NT2/D1 (cell line): ENCODE data around the gene SPOCK1.

ENCODE experiments used
- DNase-seq: peaks from one replicate; pipeline ENCODE4 v3.0.0-alpha.2; 2011; ENCODE audit warnings: low read depth, low spot score
- H3K27me3 ChIP-seq: 2 replicates; pipeline ENCODE4 v1.6.0; 2011; ENCODE audit warnings: mild to moderate bottlenecking; ENCODE audit not compliant: insufficient read length, insufficient read depth
- H3K36me3 ChIP-seq: 2 replicates; pipeline ENCODE4 v1.6.1; 2011; ENCODE audit warnings: mild to moderate bottlenecking, low read length, mixed read lengths; ENCODE audit not compliant: insufficient read depth, insufficient read length
- H3K4me1 ChIP-seq: 2 replicates; pipeline ENCODE4 v1.5.1; 2011; ENCODE audit not compliant: insufficient read depth, insufficient read length
- H3K4me3 ChIP-seq: 2 replicates; pipeline ENCODE4 v1.5.1; 2011; ENCODE audit warnings: low read depth; ENCODE audit not compliant: insufficient read length
- H3K9ac ChIP-seq: 2 replicates; pipeline ENCODE4 v1.6.0; 2011; ENCODE audit warnings: low read depth; ENCODE audit not compliant: insufficient read length
- H3K9me3 ChIP-seq: 2 replicates; pipeline ENCODE4 v1.5.1; 2011; ENCODE audit warnings: mild to moderate bottlenecking, low read length; ENCODE audit not compliant: insufficient read depth
- SUZ12 ChIP-seq: IDR thresholded peaks from 2 replicates; pipeline ENCODE4 v1.6.1; 2011; ENCODE audit not compliant: insufficient read length, insufficient read depth; ENCODE audit errors: extremely low read depth
- YY1 ChIP-seq: IDR thresholded peaks from 2 replicates; pipeline ENCODE4 v1.6.1; 2011; ENCODE audit not compliant: insufficient read length, insufficient read depth
- ZNF274 ChIP-seq: IDR thresholded peaks from 2 replicates; pipeline ENCODE4 v1.6.1; 2011; ENCODE audit warnings: mild to moderate bottlenecking, low read depth, low read length

The SPOCK1 gene

DNA sequence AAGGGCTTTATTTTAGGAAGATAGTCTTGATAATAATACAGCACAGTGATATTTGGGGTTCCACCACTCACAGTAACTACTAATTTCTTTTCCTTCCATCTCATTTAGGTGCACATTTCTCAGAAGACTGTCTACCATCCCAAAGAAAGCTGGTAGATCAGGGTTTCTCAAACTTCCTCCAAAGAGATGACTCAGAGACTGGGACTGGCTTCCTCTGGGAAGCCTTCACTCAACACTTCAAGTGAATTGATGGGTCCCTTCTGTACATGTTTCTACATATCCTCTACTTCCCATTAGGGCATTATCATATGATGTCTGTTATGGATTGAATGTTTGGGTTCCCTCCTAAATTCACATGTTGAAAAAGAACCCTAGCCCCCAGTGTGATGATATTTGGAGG is 138.5 kb downstream of the SPOCK1 start:
- no peak for DNase-seq
- Histone ChIP-seq H3K4me1 (no peaks in the 10 kb centered on the region), H3K9me3 (no peaks in the 10 kb centered on the region), H3K27me3 (no peaks in the 10 kb centered on the region), H3K9ac (no peak overlapping the region), H3K36me3 (no peaks in the 10 kb centered on the region), H3K4me3 (no peak overlapping the region)
- no peak for TF ChIP-seq YY1
- TF ChIP-seq ZNF274 = no peak
- no peak for TF ChIP-seq SUZ12

DNA sequence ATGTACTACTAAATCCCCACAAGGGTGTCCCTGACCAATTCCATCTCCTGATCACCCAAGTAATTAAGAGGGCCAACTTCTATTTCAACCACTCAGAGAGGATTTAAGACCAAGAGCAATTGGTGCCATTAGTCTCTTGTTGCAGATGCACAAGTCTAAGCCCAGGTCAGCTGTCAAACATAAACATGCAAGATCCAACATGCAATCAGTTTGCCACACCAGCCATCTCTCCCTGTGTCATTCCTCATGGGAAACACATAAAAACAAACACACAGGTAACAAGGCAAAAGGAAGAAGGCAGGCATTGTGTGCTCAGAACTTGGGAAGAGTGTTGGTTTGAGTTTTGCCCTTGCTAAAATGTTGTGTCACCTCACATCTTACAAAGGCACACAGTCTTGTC is 139.2 kb downstream of the SPOCK1 start:
- TF ChIP-seq ZNF274 = no peak
- no peak for TF ChIP-seq SUZ12
- TF ChIP-seq YY1 = no peak
- Histone ChIP-seq H3K9ac (no peak overlapping the region), H3K36me3 (no peaks in the 10 kb centered on the region), H3K9me3 (no peaks in the 10 kb centered on the region), H3K27me3 (no peaks in the 10 kb centered on the region), H3K4me1 (no peaks in the 10 kb centered on the region), H3K4me3 (no peak overlapping the region)
- DNase-seq = no peak

DNA sequence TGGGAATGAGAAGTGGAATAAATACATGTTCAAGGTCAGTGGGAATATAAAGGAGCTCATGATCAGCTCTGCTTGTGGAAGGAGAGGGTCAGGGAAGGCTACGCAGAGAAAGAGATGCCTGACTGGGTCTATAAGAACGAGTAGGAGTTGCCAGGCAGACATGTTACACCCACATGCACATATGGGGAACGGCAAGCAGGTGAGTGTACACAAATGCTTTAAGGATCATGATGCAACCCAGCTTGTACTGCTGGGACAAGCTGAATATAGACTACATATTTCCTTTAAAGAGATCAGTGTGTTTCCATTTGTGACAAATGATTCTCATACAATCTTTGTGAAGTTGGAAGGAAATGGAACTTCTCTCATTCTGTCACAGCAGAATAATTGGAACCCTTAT is 141.7 kb downstream of the SPOCK1 start:
- no peaks in the 10 kb centered on the region for H3K27me3 ChIP-seq
- H3K9ac ChIP-seq = no peak overlapping the region
- no peak for TF ChIP-seq ZNF274
- no peak for TF ChIP-seq YY1
- no peak for TF ChIP-seq SUZ12
- no peak overlapping the region for H3K4me3 ChIP-seq
- H3K4me1 ChIP-seq = no peaks in the 10 kb centered on the region
- H3K9me3 ChIP-seq = no peaks in the 10 kb centered on the region
- no peak for DNase-seq
- H3K36me3 ChIP-seq = no peaks in the 10 kb centered on the region

DNA sequence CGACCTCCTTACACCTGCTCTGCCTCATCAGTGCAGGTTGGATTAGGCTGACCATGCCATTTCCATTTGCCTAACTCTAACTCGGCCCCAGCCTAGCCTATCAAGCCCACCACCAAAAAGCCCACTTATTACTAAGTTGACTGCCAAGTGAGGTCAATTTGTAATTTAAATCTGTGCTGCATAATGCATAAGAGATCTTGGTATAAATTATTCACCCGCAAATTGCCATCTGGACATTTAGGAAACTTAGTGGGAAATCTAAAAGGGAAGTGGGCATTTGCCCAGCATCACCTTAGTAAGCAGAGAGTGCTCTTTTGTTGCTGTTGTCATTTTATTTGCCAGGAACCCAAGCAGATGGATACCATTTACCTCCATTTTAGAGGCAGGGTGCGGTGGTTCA is 143.0 kb downstream of the SPOCK1 start:
- no peak for DNase-seq
- no peaks in the 10 kb centered on the region for H3K27me3 ChIP-seq
- no peaks in the 10 kb centered on the region for H3K9me3 ChIP-seq
- no peak overlapping the region for H3K4me3 ChIP-seq
- TF ChIP-seq SUZ12 (no peak), ZNF274 (no peak), YY1 (no peak)
- no peaks in the 10 kb centered on the region for H3K4me1 ChIP-seq
- H3K9ac ChIP-seq = no peak overlapping the region
- no peaks in the 10 kb centered on the region for H3K36me3 ChIP-seq

DNA sequence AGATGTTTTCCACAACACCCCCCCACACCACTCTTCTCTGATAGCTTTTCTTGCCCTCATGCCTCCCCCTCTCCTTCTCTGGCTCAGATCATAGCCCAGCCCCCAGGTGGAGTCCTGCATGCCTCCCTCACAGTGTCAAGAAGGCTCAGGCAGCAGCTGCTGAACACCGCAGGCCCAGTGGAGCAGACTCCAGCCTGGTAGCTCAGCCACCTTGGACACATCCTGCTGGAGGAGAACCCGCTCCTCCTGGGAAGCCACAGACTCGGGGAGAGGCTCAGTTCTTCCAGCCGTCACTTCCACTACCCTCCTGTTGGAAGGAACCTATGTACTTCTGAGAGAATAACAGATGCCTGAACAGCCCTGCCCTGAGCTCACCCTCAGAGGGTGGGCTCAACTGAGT is 143.4 kb downstream of the SPOCK1 start:
- no peak overlapping the region for H3K9ac ChIP-seq
- no peaks in the 10 kb centered on the region for H3K36me3 ChIP-seq
- no peaks in the 10 kb centered on the region for H3K9me3 ChIP-seq
- no peaks in the 10 kb centered on the region for H3K4me1 ChIP-seq
- no peak for TF ChIP-seq SUZ12
- DNase-seq = no peak
- no peaks in the 10 kb centered on the region for H3K27me3 ChIP-seq
- H3K4me3 ChIP-seq = no peak overlapping the region

DNA sequence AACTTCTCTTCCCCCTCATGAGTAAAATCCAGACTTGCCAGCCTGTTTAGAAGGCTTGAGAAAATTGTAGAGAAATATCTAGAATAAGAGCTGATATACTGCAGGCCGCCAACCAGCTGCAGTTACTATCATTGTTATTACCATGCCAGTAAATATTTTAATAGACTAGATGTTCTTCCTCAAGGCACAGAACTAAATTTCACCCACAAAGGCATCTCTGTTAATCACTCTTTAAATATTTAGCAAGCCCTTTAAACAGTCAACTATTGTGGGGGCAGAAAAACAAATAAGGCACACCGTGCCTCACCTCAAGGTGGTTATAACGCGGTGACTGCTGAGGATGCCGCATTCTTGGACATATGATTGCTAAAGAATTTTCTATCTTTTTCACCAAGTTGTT is 147.0 kb downstream of the SPOCK1 start:
- H3K27me3 ChIP-seq = no peaks in the 10 kb centered on the region
- TF ChIP-seq ZNF274 (no peak), SUZ12 (no peak), YY1 (no peak)

DNA sequence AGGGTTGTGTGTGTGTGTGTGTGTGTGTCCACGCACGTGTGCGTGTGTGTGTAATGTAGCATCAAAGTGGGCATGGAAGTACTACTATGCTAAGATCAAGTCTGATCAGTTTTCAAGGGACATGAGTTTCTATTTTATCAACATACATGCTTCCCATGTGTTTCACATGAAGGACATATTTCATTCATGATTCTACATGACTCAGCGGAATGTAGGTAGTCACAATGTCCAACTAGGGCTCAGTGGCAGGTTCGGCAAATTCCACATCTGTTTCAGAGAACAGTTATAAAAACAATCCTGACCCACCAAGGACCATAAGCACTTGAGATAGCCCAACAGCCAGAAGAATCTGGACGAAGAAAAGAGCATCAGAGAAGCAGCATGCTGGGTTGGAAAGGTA is 148.3 kb downstream of the SPOCK1 start:
- Histone ChIP-seq H3K4me1 (peaks cover 5% of the 10 kb centered on the region), H3K36me3 (no peaks in the 10 kb centered on the region), H3K27me3 (no peaks in the 10 kb centered on the region), H3K9me3 (no peaks in the 10 kb centered on the region), H3K9ac (no peak overlapping the region), H3K4me3 (no peak overlapping the region)
- TF ChIP-seq ZNF274 (no peak), YY1 (no peak), SUZ12 (no peak)
- no peak for DNase-seq

More for the DNA sequence above, 147.0 kb downstream of the SPOCK1 start:
- Histone ChIP-seq H3K4me1 (no peaks in the 10 kb centered on the region), H3K4me3 (no peak overlapping the region), H3K9ac (no peak overlapping the region), H3K9me3 (no peaks in the 10 kb centered on the region), H3K36me3 (no peaks in the 10 kb centered on the region)
- DNase-seq = no peak

DNA sequence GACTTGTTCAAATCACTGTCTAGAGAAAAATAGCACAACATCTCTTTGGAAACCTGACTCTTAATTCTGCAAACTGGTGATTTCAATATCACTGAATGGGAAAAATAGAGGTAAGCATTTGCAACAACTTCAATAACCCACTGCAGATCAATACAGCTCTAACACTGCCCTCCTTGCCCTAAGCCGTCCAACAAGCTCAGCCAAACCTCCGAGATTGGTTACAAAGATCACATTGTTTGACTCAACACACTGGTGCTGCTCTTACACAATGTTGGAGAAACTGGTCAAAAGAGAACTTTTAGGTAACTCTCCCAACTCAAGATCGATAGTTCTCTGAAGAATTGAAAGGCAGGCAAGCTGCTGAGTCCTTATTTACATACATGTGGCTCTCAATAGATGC is 150.4 kb downstream of the SPOCK1 start:
- no peak for DNase-seq
- no peaks in the 10 kb centered on the region for H3K27me3 ChIP-seq
- no peak overlapping the region for H3K4me3 ChIP-seq
- TF ChIP-seq ZNF274 (no peak), YY1 (no peak), SUZ12 (no peak)
- H3K9ac ChIP-seq = no peak overlapping the region
- no peaks in the 10 kb centered on the region for H3K9me3 ChIP-seq
- H3K4me1 ChIP-seq = peaks cover 5% of the 10 kb centered on the region
- no peaks in the 10 kb centered on the region for H3K36me3 ChIP-seq
